ENCODE results near the gene SYCP2L. TPM values are rescaled to one million over a fixed set of nuclear protein-coding genes. Genes with fewer than 3 reads are reported as not detected.
A peak's percentile ranks its signal among the peaks of the same experiment; 100 is the strongest.
"Not testable (repeated sequence)": the region's sequence is repeated elsewhere in the genome, so short reads cannot be mapped to it uniquely, and the experiment has no call there.

The SYCP2L gene
- total RNA-seq = under 1 TPM in 1 of 2 experiments, not detected in 1; 0.25 TPM

- H3K4me3 Mint-ChIP-seq = peak within 1 kb of the TSS; percentile 61
- peak; percentile 67 for DNase-seq
- peak; percentile 84 for ATAC-seq
- ChIA-PET CTCF (interaction anchor here (0.5 to 1.4 kb wide), 4 partner anchors 14 to 183 kb away, joined by 3 read pairs; no protein-coding TSS in a partner anchor), POLR2A (no interaction called here)
- H3K27me3 Mint-ChIP-seq = peaks cover 65% of the 10 kb centered on the region
- H3K36me3 Mint-ChIP-seq (ENCODE audit: low read depth) = no peaks in the 10 kb centered on the region
- peaks cover 12% of the 10 kb centered on the region for H3K4me1 Mint-ChIP-seq
- peaks cover 4% of the 10 kb centered on the region for H3K9me3 Mint-ChIP-seq (ENCODE audit: low read depth)
- no peak within 1 kb of the TSS for H3K27ac Mint-ChIP-seq
- intact Hi-C loops (cut with DNase I, micrococcal nuclease) = loop anchor here in 1 of 2 experiments (5.0 kb wide), 1 partner anchor 475 kb away; no protein-coding TSS in a partner anchor
These were observed at the start of gene SYCP2L for GRCh38 chr6:10886691-10887502. TSS of gene SYCP2L (plus strand) at chr6:10887052. CDS start at chr6:10887127, 75 bp downstream.

GRCh38 chr6:10837622-10837994 lies 49.2 kb upstream of the SYCP2L start:
- Mint-ChIP-seq H3K4me1 (peaks cover 22% of the 10 kb centered on the region), H3K27ac (peak overlapping the region; percentile 26), H3K36me3 (ENCODE audit: low read depth) (peaks cover 1% of the 10 kb centered on the region), H3K27me3 (peaks cover 48% of the 10 kb centered on the region), H3K4me3 (peak overlapping the region; percentile 70), H3K9me3 (ENCODE audit: low read depth) (peaks cover 3% of the 10 kb centered on the region)
- no peak for DNase-seq
- POLR2A ChIA-PET = no interaction called here
- CTCF ChIA-PET = interaction anchor here (0.7 kb wide), 1 partner anchor 117 kb away, joined by 5 read pairs; no protein-coding TSS in a partner anchor
- intact Hi-C loops (cut with DNase I, micrococcal nuclease) = loop anchor here (2.0 to 5.0 kb wide), 2 partner anchors 143 to 395 kb away; partner anchors contain the start of genes C6orf52 (in 1 of the 2), NEDD9 (in 1 of the 2) and PAK1IP1 (in 1 of the 2)
- no peak for ATAC-seq

DNA sequence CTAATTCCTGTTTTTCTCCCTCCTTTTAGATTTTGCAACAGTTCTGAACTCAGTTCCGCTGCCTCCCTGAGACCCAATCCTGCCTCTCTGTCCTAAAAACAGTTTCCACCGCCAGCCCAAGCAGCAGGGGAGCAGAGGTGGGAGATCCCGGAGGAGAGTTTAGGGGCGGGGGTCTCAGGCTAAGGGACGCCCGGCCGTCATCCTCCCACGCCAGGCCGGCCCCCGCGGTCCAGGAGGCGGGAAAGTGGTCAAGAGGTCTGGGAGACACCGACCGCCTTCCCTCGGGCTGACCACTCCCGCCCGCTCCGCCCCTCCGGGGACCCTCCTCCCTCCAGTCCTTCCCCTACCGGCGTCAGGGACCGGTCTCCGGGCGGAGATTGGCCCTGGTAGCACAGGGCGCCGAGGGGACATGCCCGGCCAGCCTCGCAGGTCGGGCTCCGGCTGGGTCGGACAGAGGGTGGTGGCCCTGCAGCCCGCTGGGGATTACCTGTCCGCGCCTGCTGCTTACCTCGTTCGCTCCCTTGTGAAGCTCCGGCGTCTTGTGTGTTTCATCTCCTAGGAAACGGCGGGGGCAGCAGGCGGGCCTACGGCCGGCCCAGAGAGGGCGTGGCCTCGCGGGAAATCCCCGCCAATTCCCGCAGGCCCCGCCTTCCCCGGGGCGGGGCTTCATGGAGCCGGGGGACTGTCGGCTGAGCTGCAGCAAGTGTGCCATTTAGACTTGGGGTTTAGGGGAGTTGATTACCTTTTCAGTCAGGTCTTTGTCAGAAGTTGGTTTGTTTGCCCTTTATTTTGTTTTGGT lies 48.7 kb upstream of the SYCP2L start, which contains the start of gene MAK:
TSS of gene MAK (minus strand) at position 545 of the 799 bp plus-strand sequence. CDS start 7,891 bp downstream, outside the sequence.
- intact Hi-C loops (cut with DNase I, micrococcal nuclease) = loop anchor here (1.0 to 5.0 kb wide), 9 partner anchors 91 to 699 kb away; partner anchors contain the start of genes C6orf52 (in 2 of the 2), PAK1IP1 (in 2 of the 2), SMIM13 (in 2 of the 2) and TMEM14B (in 2 of the 2)
- ChIA-PET CTCF (interaction anchor here (0.8 to 1.6 kb wide), 2 partner anchors 36 to 144 kb away, joined by 3 read pairs; partner anchors contain the start of genes C6orf52 and PAK1IP1), POLR2A (interaction anchor here (0.6 to 1.2 kb wide), 4 partner anchors 114 to 141 kb away, joined by 3 to 5 read pairs (median 4); partner anchors contain the start of gene TMEM14C)
- Mint-ChIP-seq H3K4me3 (peak within 1 kb of the TSS; percentile 70), H3K9me3 (ENCODE audit: low read depth) (peaks cover 3% of the 10 kb centered on the region), H3K27ac (peak within 1 kb of the TSS; percentile 96), H3K27me3 (peaks cover 48% of the 10 kb centered on the region), H3K4me1 (peaks cover 22% of the 10 kb centered on the region), H3K36me3 (ENCODE audit: low read depth) (peaks cover 1% of the 10 kb centered on the region)
- DNase-seq (peak; percentile 91), ATAC-seq (peak; percentile 89)

- Mint-ChIP-seq H3K36me3 (ENCODE audit: low read depth) (peaks cover 1% of the 10 kb centered on the region), H3K27me3 (peaks cover 48% of the 10 kb centered on the region), H3K9me3 (ENCODE audit: low read depth) (peaks cover 3% of the 10 kb centered on the region), H3K27ac (peak overlapping the region; percentile 96), H3K4me1 (peaks cover 22% of the 10 kb centered on the region), H3K4me3 (peak overlapping the region; percentile 70)
- peak; percentile 45 for DNase-seq
- intact Hi-C loops (cut with DNase I, micrococcal nuclease) = loop anchor here (1.0 to 5.0 kb wide), 9 partner anchors 92 to 698 kb away; partner anchors contain the start of genes SMIM13 (in 2 of the 2), TMEM14B (in 2 of the 2), C6orf52 (in 1 of the 2) and NEDD9 (in 1 of the 2)
- ChIA-PET CTCF (interaction anchor here (0.8 to 1.6 kb wide), 2 partner anchors 37 to 144 kb away, joined by 3 read pairs; partner anchors contain the start of genes C6orf52 and PAK1IP1), POLR2A (interaction anchor here (0.6 to 1.2 kb wide), 5 partner anchors 114 to 575 kb away, joined by 3 to 8 read pairs (median 4); partner anchors contain the start of gene TMEM14C)
- ATAC-seq = peak; percentile 77
These were observed 48.0 kb upstream of the SYCP2L start for GRCh38 chr6:10838794-10839333.

- intact Hi-C loops (cut with DNase I, micrococcal nuclease) = loop anchor here in 1 of 2 experiments (10.0 kb wide), 1 partner anchor 221 kb away; no protein-coding TSS in a partner anchor
- Mint-ChIP-seq H3K27ac (no peak overlapping the region), H3K4me1 (peaks cover 12% of the 10 kb centered on the region), H3K9me3 (ENCODE audit: low read depth) (no peaks in the 10 kb centered on the region), H3K36me3 (ENCODE audit: low read depth) (no peaks in the 10 kb centered on the region), H3K4me3 (no peak overlapping the region), H3K27me3 (peaks cover 23% of the 10 kb centered on the region)
- POLR2A ChIA-PET = no interaction called here
- CTCF ChIA-PET = interaction anchor here (0.7 kb wide), 1 partner anchor 279 kb away, joined by 3 read pairs; no protein-coding TSS in a partner anchor
- no peak for DNase-seq
- no peak for ATAC-seq
These were observed 43.3 kb upstream of the SYCP2L start for GRCh38 chr6:10843554-10843953.

DNA sequence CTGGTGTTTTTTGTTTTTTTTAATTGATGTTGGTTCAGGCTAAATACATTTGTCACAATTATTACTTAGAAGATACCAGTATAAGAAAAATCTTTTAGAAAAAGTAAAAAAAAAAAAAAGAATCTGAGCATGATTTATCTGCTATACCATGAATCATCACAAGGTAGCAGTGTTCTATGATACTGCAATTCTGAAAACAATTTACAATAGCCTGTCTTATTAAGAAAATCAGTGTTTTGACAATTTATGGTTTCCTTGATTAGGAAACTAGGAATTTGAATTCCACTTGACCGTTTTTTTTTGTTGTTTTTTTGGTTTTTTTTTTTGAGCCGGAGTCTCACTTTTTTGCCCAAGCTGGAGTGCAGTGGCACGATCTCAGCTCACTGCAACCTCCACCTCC lies 39.2 kb upstream of the SYCP2L start:
- ATAC-seq (no peak), DNase-seq (no peak)
- ChIA-PET POLR2A (no interaction called here), CTCF (no interaction called here)
- Mint-ChIP-seq H3K9me3 (ENCODE audit: low read depth) (no peaks in the 10 kb centered on the region), H3K27me3 (peaks cover 2% of the 10 kb centered on the region), H3K27ac (no peak overlapping the region), H3K4me1 (no peaks in the 10 kb centered on the region), H3K4me3 (no peak overlapping the region), H3K36me3 (ENCODE audit: low read depth) (no peaks in the 10 kb centered on the region)
- intact Hi-C loops (cut with DNase I, micrococcal nuclease) = loop anchor here in 1 of 2 experiments (10.0 kb wide), 1 partner anchor 217 kb away; no protein-coding TSS in a partner anchor

DNA sequence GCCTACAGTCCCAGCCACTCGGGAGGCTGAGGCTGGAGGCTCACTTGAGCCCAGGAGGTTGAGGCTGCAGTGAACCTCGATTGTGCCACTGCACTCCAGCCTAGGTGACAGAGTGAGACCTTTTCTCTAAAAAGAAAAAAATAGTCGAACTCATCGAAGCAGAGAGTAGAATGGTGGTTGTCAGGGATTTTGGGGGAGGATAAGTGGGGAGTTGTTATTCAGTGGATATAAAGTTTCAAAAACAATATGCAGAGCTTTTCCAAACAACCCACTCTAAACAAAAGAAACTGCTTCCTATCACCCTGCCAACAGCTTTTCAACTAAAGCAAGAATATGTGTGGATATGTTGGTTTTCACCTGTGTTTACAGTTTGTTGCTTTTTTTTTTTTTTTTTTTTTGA lies 37.0 kb upstream of the SYCP2L start:
- Mint-ChIP-seq H3K4me1 (no peaks in the 10 kb centered on the region), H3K36me3 (ENCODE audit: low read depth) (peaks cover 6% of the 10 kb centered on the region), H3K27me3 (peaks cover 2% of the 10 kb centered on the region), H3K4me3 (no peak overlapping the region), H3K27ac (no peak overlapping the region), H3K9me3 (ENCODE audit: low read depth) (peaks cover 11% of the 10 kb centered on the region)
- POLR2A ChIA-PET = no interaction called here
- intact Hi-C loops (cut with DNase I, micrococcal nuclease) = loop anchor here in 1 of 2 experiments (10.0 kb wide), 1 partner anchor 215 kb away; no protein-coding TSS in a partner anchor
- DNase-seq = no peak
- no peak for ATAC-seq
- CTCF ChIA-PET = no interaction called here

DNA sequence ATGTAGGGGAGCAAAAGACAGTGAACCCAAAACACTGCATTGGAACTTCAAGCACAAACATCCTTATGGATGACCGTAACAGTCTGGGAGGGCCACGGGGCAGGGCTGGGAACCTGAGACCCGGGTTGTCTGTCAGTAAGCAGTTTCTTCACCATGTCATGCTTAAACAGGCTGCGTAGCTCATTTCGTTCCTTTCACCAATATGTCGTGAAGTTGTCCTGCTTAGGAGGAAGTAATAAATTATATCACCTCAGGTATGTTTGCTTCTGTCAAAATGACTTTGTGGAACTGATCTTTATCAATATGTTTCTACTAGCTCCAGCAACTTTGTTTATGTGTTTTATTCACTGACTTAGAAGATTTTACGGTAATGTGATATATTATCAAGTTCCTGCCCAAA lies 36.1 kb upstream of the SYCP2L start:
- POLR2A ChIA-PET = no interaction called here
- ATAC-seq (no peak), DNase-seq (no peak)
- intact Hi-C loops (cut with DNase I, micrococcal nuclease) = no loop called here
- H3K9me3 Mint-ChIP-seq (ENCODE audit: low read depth) = peaks cover 11% of the 10 kb centered on the region
- no peaks in the 10 kb centered on the region for H3K4me1 Mint-ChIP-seq
- peaks cover 2% of the 10 kb centered on the region for H3K27me3 Mint-ChIP-seq
- H3K4me3 Mint-ChIP-seq = no peak overlapping the region
- CTCF ChIA-PET = interaction anchor here (0.6 kb wide), 1 partner anchor 54 kb away, joined by 3 read pairs; no protein-coding TSS in a partner anchor
- H3K36me3 Mint-ChIP-seq (ENCODE audit: low read depth) = peaks cover 6% of the 10 kb centered on the region
- no peak overlapping the region for H3K27ac Mint-ChIP-seq

GRCh38 chr6:10852361-10852960 lies 34.4 kb upstream of the SYCP2L start:
- Mint-ChIP-seq H3K9me3 (ENCODE audit: low read depth) (peaks cover 11% of the 10 kb centered on the region), H3K27ac (no peak overlapping the region), H3K36me3 (ENCODE audit: low read depth) (peaks cover 8% of the 10 kb centered on the region), H3K27me3 (peaks cover 4% of the 10 kb centered on the region), H3K4me1 (no peaks in the 10 kb centered on the region), H3K4me3 (no peak overlapping the region)
- POLR2A ChIA-PET = no interaction called here
- ATAC-seq (no peak), DNase-seq (no peak)
- intact Hi-C loops (cut with DNase I, micrococcal nuclease) = no loop called here
- CTCF ChIA-PET = interaction anchor here (1.0 kb wide), 1 partner anchor 102 kb away, joined by 3 read pairs; no protein-coding TSS in a partner anchor

DNA sequence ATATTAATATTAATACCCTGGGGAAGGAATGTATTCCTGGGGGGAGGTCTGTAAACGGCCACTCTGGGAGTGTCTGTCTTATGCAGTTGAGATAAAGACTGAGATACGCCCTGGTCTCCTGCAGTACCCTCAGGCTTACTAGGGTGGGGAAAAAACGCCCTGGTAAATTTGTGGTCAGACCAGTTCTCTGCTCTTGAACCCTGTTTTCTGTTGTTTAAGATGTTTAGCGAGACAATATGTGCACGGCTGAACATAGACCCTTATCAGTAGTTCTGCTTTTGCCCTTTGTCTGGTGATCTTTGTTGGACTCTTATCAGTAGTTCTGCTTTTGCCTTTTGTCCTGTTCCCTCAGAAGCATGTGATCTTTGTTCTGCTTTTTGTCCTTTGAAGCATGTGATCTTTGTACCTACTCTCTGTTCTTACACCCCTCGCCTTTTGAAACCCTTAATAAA lies 33.0 kb upstream of the SYCP2L start:
- CTCF ChIA-PET; H3K27me3 Mint-ChIP-seq; H3K4me3 Mint-ChIP-seq; DNase-seq; ATAC-seq; POLR2A ChIA-PET; H3K4me1 Mint-ChIP-seq; H3K36me3 Mint-ChIP-seq (ENCODE audit: low read depth); H3K27ac Mint-ChIP-seq; intact Hi-C loops (cut with DNase I, micrococcal nuclease): not testable (repeated sequence)
- peaks cover 11% of the 10 kb centered on the region for H3K9me3 Mint-ChIP-seq (ENCODE audit: low read depth)
